ENCODE results near the gene MYLK. TPM values are rescaled to one million over a fixed set of nuclear protein-coding genes. Genes with fewer than 3 reads are reported as not detected.
A peak's percentile ranks its signal among the peaks of the same experiment; 100 is the strongest.

Gene MYLK
- total RNA-seq, 1 donor from 2014 or later = 51.1 TPM

DNA sequence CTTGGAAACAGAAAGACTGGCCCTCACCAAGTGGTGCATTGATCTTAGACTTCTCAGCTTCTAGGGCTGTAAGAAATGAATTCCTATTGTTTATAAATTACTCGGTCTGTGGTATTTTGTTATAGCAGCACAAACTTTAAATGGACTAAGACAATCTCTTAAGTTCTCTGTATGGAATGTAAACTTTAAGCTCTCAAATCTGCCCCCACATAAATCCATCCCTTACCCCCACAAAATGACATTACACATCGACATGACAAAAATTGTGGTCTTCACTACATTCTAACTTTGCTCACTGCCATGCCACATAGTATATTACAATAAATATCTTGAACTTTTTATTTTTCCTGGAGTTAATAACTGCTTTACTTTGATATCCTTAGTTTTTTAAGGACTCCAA, 121.3 kb downstream of the MYLK start:
- intact Hi-C loops (cut with DNase I) = no loop called here
- no peak for ATAC-seq

DNA sequence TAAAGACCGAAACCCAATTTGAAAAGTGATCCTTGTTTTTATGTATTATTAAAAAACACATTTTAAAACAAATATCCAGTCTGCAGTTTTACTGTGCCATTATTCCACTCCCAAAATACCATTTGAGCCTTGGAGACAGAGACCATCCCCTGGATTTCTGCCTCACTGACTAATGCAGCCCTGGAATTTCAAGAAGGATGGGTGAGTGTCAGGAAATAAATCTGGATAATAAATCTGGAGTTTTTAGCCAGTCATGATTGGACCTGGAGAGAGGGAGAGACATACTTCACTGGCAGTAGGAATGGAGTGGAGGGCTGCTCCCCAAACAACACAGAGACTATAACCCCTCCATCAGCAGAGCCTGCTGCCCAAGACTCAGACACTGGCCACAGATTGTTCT, 123.3 kb downstream of the MYLK start:
- ATAC-seq (no peak), DNase-seq (ENCODE audit: low spot score) (no peak)
- intact Hi-C loops (cut with DNase I) = no loop called here

More for the DNA sequence above, 121.3 kb downstream of the MYLK start:
- no peak for DNase-seq (ENCODE audit: low spot score)

DNA sequence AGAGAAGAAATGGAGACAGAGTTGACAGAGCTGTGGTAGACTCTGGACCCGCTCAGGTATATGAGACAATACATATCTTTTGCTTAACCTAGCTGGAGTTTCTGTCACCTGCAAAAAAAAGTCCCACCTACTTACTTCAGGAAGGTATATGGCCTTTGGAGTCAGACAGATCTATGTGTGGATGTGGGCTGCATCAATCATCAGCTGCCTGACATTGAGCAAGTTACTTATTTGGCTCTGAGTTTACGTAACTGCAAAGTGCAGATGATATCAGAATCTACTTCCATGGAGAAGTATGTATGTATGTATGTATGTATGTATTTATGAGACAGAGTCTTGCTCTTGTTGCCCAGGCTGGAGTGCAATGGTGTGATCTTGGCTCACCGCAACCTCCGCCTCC, 124.3 kb downstream of the MYLK start:
- intact Hi-C loops (cut with DNase I) = no loop called here
- no peak for DNase-seq (ENCODE audit: low spot score)
- ATAC-seq = no peak

DNA sequence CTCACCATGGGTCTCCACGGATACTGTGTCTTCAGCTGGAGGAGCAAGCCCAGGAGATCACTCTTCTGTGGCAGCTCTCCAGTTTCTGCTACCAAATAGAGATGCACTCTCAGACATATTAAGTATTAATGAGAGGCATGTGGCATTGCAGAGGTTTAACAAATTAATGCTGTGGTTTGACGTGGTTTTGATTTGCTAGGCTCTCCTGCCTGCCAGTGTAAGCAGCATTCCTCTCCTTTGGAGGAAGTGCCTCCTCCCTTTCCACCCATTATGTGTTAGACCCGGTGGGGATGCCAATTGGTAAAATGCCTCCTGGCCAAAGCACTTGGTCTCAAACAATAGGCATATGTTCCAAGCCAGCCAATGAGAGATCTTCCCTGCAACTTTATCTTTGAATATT, 124.8 kb downstream of the MYLK start:
- no peak for ATAC-seq
- no peak for DNase-seq (ENCODE audit: low spot score)
- intact Hi-C loops (cut with DNase I) = no loop called here

DNA sequence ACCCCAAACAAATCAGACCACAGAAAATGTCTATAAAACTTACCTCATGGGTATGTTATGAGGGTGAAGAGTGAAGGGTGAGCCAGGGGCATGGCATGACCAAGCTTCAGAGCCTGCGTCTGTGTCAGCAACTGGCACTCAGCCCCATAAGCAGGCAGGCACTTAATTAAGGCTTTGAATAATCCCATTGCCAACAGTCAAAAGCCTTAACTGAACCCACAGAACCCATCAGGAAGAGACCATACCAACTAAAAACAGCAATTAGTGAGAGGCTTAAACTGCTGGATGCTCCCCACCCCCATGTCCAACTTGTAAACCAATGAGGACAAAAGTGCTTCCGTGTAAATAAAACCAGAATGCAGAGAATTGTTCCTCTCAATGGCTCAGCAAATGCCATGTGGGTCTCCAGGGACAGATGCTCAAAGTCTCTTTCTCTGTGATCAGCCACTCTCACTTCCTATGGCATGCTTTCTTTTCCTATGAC, 126.0 kb downstream of the MYLK start:
- no peak for ATAC-seq

DNA sequence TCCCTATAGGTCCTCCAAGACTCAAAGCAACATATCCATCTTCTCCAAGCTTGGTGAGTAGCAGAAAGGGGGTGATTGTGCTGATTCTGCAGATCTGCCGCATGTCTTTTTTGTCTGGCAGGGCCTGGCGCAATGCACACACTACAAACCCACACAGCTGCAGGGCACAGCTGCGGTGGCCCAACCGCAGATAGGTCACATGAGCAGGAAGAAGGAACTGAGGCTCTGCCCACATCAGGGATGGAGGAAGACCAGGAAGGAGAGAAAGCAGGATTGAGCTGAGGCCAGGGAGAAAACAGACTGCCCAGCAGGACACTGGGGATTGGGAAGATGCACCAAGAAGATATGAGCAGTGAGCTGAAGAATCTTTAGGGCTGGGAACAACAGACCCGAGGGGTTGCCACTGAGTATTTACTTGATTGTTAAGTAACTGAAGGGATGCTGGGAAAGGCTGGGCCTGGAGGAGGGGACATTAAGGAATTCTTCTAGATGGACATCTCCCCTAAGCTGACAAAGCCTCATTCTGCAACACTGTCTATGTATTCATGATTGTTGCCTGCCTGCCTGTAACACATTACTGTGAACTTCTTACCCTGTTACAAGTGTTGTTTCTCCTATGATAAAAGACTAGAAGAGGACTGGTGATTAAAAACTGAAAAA, 126.7 kb downstream of the MYLK start:
- no peak for DNase-seq (ENCODE audit: low spot score)
- peak; percentile 86 for ATAC-seq
- intact Hi-C loops (cut with DNase I) = no loop called here

More for the DNA sequence above, 126.0 kb downstream of the MYLK start:
- DNase-seq (ENCODE audit: low spot score) = no peak
- intact Hi-C loops (cut with DNase I) = no loop called here

DNA sequence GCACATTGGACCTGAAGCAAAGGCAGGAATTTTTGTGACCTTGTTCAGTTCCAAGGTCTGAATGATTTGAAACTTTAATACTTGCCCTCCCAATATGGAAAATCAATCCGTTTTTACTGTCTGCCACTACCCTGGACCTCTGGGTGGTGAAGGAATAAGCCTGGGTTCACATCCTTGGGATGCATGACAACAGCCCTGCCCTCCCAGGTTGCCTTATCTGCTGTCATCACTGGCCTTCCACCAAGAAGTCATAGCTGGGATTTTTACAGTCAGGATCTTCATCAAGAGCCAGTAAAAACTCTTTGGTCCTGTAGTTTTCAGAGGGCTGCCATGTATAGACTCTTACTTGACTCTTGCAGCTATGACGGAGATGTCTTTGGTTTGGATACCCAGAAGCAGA, 128.6 kb downstream of the MYLK start:
- ATAC-seq (no peak), DNase-seq (ENCODE audit: low spot score) (no peak)
- intact Hi-C loops (cut with DNase I) = no loop called here

DNA sequence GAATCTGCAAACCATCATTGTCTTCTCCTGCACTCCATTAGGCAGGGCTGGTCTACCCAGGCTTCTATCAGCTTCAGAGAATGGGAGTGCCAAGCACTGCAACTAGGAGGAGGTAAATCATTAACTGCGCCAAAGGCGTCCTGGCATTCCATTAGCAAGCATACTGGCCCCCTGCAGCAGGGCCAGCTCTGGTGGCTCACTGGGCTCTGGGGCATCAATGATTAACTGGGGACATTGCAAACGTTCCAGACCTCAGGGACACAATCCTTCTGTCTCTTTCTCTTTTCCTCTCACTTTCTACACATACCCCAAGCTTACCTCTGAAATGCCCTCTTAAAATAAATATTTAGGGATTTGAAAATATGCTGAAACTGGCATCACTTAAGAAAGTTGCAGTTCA, 129.0 kb downstream of the MYLK start:
- ATAC-seq = no peak
- no peak for DNase-seq (ENCODE audit: low spot score)
- intact Hi-C loops (cut with DNase I) = no loop called here

DNA sequence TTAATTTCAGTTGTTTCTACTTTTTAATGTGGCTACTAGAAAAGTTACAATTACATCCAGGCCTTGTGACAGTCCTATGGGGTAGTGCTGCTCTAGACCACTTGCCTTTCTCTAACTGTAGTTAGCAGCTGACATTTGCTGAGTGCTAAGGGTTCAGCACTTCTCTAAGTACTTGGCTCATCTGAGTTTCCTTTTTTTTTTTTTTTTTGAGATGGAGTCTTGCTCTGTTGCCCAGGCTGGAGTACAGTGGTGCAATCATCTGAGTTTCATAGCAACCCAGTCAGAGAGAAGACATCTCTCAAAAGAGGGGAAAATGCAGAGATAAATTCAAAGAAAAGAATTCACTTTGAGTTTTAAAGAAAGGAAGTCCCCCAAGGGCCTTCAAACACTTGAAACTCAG, 130.8 kb downstream of the MYLK start:
- no peak for DNase-seq (ENCODE audit: low spot score)
- no peak for ATAC-seq
- intact Hi-C loops (cut with DNase I) = no loop called here

DNA sequence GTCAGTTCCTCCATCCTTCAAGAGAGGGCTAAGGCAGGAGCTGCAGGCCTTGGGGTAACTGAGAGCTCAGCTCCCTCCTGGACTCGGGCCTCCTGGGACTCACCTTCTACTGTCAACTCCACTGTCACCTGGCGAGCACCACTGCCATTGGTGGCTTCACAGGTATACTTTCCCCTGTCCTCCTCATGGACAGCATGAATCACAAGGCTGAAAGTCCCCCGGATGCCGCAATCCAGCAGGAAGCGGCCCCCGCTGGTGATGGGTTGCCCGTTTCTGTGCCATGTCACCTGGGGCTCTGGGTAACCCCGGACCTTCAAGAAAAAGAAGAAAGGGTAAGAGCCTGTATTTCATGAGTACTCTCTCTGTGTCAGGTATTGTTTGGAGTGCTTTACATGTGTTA, 131.9 kb downstream of the MYLK start:
- intact Hi-C loops (cut with DNase I) = no loop called here
- no peak for ATAC-seq
- no peak for DNase-seq (ENCODE audit: low spot score)

DNA sequence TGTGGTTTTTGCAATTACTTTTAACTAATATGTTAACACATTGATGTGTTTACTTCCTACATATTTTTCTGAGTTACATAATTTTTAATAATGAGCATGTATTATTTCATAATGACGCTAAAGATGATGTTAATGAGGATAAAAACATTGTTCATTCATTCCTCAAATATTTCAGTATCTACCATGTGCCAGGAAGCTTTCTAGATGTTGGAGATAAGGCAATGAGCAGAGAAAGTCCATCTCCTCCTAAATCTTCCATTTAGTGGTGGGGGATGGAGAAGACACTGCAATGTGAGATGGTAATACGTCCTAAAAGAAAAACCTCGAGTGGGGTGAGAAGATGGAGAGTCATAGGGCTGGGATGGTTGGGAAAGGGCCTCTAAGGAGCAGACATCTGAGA, 132.7 kb downstream of the MYLK start:
- ATAC-seq (no peak), DNase-seq (ENCODE audit: low spot score) (no peak)
- intact Hi-C loops (cut with DNase I) = no loop called here

DNA sequence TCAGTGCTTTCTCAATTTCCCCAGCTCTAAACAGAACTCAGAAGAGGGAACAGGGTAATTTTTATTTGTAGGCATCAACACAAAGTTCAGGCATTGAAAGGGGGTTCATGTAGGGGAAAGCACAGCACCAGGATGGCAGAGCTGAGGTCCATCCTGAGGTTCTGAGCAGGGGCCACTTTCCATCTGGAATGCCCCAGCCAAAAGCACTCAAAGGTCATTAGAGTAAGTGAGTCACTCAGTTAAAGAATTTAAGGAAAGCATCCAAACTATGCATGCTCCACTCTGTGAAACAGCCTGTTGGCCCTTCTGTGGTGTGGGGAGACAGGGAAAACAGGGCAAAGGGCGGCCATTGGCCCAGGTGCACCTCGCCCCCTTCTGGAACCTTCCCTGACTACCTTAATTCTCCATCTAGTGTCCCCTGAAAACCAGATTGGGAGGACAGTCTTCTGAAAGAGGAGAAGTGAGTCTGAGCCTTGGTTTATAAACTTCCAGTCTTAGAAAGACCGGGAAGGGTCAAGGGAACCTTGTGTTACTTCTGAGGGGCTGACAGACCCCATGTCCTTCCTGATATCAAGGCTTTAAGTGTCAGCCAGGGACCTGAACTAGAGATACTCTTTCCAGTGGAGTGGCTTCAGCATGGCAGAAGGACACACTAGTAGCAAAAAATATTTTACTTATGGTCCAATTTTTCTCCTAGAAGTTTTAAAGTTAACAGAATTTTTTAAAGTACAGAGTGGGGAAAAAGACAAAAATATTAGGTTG, 133.3 kb downstream of the MYLK start:
- DNase-seq (ENCODE audit: low spot score) (no peak), ATAC-seq (peak; percentile 69)
- intact Hi-C loops (cut with DNase I) = no loop called here

DNA sequence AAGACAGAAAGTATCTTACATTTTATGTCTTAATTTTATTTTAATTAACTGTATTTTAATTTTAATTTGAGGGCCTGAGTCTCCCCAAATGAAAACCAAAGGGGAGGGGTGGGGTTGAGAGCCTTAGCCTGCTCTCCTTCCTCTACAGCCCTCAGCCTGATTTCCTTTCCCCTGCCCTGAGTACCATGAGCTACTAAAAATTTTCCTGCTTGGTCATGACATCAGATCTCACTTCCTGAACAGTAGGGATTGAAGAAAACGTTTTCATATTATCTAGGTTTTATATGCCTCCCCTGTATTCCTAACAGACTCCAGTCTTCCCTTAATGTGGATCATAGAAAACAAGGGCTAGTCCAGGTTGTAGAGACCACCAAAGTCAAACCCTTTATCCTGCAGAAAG, 133.9 kb downstream of the MYLK start:
- DNase-seq (ENCODE audit: low spot score) = no peak
- ATAC-seq = peak; percentile 40
- intact Hi-C loops (cut with DNase I) = no loop called here

DNA sequence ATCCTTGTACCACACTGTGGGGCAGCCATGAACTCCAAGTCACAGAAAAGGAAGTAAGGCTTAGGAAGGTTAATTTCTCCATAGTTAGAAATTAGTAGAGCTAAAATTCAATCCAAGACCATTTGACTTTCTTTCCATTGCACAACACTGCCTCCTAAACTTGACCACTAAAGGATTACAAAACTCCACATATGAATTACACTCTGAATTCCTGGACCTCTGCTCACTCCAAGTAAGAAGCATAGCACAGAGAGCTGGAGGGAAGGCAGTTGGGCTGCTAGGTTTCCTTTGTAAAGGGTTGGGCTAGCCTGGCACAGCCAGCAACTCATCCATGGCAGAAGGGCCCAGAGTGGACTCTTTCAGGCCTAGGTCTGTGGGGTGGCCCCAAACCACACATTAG, 134.4 kb downstream of the MYLK start:
- intact Hi-C loops (cut with DNase I) = no loop called here
- peak; percentile 75 for ATAC-seq
- DNase-seq (ENCODE audit: low spot score) = no peak

DNA sequence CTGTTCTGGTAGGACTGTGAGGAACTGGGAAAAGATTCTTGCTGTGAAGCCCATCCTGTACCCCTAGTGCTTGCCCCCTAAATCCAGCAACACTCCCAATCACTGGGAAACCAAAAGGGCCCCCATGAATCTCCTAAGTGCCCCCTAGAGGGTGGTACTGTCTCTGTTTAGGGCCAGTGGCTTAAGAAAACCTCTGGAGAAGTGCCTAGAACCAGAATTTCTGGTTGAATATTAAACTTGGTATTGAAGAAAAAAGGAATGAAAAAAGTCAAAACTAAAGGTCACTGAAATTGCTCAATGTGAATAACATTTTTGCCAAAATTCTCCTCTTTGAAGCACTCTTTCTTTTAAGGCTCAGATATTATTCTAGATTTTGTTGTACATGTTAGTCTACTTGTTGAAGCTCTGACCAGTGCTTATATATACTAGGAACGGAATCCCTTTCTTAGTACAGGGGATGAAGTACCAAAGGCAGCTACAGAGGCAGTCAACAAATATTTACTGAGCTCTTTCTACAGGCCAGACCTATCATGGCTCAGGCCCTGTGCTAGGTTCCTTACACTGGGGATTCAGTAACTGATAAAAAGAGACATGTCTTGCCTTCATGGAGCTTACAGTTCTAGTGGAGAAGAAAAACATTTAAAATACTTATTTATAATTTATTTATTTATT, 138.8 kb downstream of the MYLK start:
- intact Hi-C loops (cut with DNase I) = no loop called here
- DNase-seq (ENCODE audit: low spot score) = no peak
- ATAC-seq = peak; percentile 61

DNA sequence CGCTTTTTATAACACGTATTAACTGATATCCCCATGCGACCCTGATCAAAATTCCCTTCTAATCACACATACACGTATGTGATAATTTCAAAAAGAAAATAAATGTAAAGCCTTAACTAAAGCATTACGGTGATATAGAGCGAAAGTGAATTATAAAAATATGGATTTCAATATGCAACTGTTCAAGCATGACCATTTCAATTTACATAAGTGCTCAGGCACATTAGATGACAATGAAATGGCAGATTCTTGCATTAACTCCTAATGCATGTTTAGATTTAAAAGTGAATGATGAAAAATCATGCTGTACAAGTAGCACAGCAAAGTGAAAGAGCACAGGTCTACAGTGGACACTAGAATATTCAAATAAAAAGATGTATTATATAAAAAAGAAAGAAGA, 140.1 kb downstream of the MYLK start:
- intact Hi-C loops (cut with DNase I) = no loop called here

DNA sequence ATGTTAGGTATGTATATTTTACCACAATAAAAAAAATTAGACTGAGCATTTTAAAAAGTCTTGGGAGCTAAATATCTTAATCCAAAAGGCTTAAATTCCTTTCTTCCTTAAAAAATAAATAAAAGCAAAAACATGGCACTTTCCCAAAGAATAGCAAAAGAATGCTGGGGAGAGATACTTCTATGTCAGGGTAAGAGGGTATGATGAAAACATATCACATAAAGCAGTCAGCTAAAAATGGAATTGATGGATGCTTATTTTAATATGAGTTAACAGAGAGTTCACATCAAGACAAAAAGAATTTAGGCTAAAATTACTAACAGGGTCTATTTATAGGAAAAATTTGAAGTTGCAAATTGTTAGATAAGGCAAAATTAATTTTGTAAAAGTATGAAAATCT, 141.0 kb downstream of the MYLK start:
- ATAC-seq (no peak), DNase-seq (ENCODE audit: low spot score) (no peak)
- intact Hi-C loops (cut with DNase I) = no loop called here

More for the DNA sequence above, 140.1 kb downstream of the MYLK start:
- ATAC-seq (no peak), DNase-seq (ENCODE audit: low spot score) (no peak)

DNA sequence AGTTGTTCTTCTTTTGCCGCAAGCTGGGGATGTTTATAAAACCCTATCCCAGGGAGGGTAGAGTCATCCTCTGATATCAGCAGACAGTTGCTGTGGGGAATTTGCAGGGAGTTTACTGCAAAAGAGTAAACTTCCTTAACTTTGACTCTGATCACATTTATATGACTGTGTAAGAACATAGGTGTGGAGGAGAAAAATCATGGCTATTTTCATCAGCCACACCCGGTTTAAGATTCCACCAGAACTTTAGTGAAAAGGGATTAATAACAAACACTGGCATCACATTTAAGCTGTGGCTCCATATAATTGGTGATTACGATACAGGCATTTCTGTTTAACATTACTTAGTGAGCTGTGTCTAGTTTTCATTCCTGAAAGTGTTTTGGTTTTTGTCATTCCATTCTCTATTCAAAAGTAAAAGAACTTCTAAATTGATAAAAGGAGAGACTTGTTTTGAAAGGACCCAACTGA, 143.1 kb downstream of the MYLK start:
- ATAC-seq (no peak), DNase-seq (ENCODE audit: low spot score) (no peak)
- intact Hi-C loops (cut with DNase I) = no loop called here

DNA sequence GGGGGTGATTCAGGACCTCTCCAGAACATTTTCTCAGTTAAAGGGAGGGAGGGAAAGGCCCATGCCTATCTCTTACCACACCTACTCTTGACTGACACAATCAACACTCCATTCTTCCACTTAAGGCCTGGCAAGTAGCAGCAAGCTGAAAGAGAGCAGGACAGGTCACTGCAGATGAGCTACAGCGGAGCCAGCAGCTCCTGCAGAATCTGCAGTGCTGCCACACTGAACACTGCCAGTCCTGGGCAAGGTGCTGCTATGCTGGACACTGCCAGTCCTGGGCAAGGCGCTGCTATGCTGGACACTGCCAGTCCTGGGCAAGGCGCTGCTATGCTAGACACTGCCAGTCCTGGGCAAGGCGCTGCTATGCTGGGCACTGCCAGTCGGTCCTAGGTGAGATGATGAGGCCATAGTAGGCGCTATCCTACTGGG, 143.7 kb downstream of the MYLK start:
- ATAC-seq (no peak), DNase-seq (ENCODE audit: low spot score) (no peak)
- intact Hi-C loops (cut with DNase I) = no loop called here

DNA sequence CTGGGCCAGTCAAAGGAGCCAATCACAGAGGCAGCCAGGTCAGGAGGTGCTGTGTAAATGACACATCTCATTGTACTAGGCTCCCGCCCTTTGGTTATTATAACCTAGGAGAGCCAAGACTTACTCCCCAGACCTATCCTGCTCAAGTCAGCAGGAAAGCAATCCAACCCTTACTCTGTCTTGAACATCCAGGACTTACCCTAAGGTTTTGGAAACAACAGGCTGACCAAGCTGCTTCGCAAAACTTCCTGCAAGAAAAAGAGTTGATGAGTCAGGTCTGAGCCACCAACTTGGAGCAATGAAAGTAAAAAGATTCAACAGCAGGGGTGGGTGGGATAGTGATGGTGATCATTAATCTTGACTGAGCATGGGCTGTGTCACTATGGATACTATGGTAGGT, 144.4 kb downstream of the MYLK start:
- ATAC-seq = peak; percentile 41
- no peak for DNase-seq (ENCODE audit: low spot score)
- intact Hi-C loops (cut with DNase I) = no loop called here

Data from sciatic nerve (tissue), 2 donors.